Effector memory CD8-positive, alpha-beta T cell (primary cell): ENCODE measurements around the gene FIBCD1.
A peak's percentile ranks its signal among the peaks of the same experiment; 100 is the strongest.

Source experiments
- ATAC-seq: fragments of 150-1000 bp; cut with Tn5 transposase; replicated peaks from 2 replicates; pipeline ENCODE4 v1.10.0; 2021; ENCODE audit warnings: mild to moderate bottlenecking, moderate library complexity
- DNase-seq, 3 experiments: peaks; one replicate each; pipeline ENCODE4 v3.0.0; 2021
- H3K27ac Mint-ChIP-seq, 2 donors: one replicate each; pipeline ENCODE4 v1.8.0; 2022; ENCODE audit warnings: mild to moderate bottlenecking in 2 of 2, mixed read lengths in 2 of 2, moderate library complexity in 2 of 2
- H3K27me3 Mint-ChIP-seq, 2 donors: one replicate each; pipeline ENCODE4 v1.8.0; 2022; ENCODE audit warnings: mixed read lengths in 2 of 2
- H3K36me3 Mint-ChIP-seq: one replicate; pipeline ENCODE4 v1.8.0; 2022; ENCODE audit warnings: mild to moderate bottlenecking, moderate library complexity, mixed read lengths; ENCODE audit not compliant: insufficient read depth
- H3K4me1 Mint-ChIP-seq, 2 donors: one replicate each; pipeline ENCODE4 v1.8.0; 2022; ENCODE audit warnings: low read depth in 2 of 2, mixed read lengths in 2 of 2
- H3K4me3 Mint-ChIP-seq, 2 donors: one replicate each; pipeline ENCODE4 v1.8.0; 2022; ENCODE audit warnings: mild to moderate bottlenecking in 2 of 2, mixed read lengths in 2 of 2, moderate library complexity in 2 of 2
- H3K9me3 Mint-ChIP-seq, 2 donors: one replicate each; pipeline ENCODE4 v1.8.0; 2022; ENCODE audit warnings: mixed read lengths in 2 of 2

The FIBCD1 gene

GRCh38 chr9:130897105-130897751, 41.8 kb downstream of the FIBCD1 start:
- ATAC-seq, result no peak

DNA sequence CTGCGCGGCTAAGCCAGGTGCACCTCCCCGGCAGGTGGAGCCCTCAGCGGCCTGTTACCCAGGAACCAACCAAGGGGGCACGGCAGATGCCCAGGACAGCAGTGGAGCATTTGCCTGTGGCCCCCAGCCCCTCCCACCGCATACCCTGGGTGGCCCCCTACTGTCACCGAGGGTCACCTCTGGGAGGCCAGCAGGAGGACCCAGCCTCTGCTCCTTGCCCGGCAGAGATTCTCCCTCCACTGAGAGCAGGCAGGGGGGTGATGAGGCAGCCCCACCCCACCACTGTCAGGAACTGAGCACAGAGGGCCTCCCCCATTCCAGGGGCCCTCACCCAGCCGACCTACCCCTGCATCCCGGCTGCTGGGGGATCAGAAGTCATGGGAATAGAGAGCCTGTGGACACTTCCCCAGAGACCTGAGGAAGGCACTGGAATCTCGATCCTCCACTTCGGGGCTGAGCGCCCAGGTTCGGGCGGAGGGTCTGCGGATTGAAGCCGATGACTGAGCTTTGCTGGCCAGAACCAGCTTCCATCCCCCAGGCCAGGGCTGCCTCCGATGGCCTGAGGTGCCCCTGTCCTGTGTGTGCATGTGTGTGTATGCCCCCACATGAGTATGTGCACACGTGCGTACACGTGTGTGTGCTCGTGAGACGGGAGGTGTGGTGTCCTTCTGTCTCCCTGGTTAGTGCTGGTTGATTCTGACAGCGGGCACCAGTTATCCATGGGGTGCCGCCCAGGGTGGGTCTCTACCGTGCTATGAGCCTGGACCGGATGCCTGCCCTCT, 42.6 kb downstream of the FIBCD1 start, which contains the start of gene QRFP:
Gene QRFP (minus strand): TSS at position 580 of the 782 bp plus-strand sequence. CDS start 2,974 bp downstream, outside the sequence.
- Mint-ChIP-seq H3K36me3 (peaks cover 7% of the 10 kb centered on the region), H3K4me3 (no peak within 1 kb of the TSS), H3K4me1 (peaks cover 0 to 1% of the 10 kb centered on the region in 2 donors), H3K9me3 (no peaks in the 10 kb centered on the region), H3K27ac (no peak within 1 kb of the TSS), H3K27me3 (peaks cover 6 to 18% of the 10 kb centered on the region in 2 donors)
- DNase-seq (no peak), ATAC-seq (no peak)

More at GRCh38 chr9:130897105-130897751, 41.8 kb downstream of the FIBCD1 start:
- DNase-seq, result no peak
- Mint-ChIP-seq H3K36me3 (peaks cover 7% of the 10 kb centered on the region), H3K9me3 (no peaks in the 10 kb centered on the region), H3K4me1 (peaks cover 0 to 1% of the 10 kb centered on the region in 2 donors), H3K4me3 (no peak overlapping the region), H3K27me3 (peaks cover 6 to 18% of the 10 kb centered on the region in 2 donors), H3K27ac (no peak overlapping the region)

- Mint-ChIP-seq H3K27ac (no peak overlapping the region), H3K27me3 (peaks cover 4 to 13% of the 10 kb centered on the region in 2 donors), H3K9me3 (no peaks in the 10 kb centered on the region), H3K4me1 (peaks cover 0 to 1% of the 10 kb centered on the region in 2 donors), H3K36me3 (peaks cover 7% of the 10 kb centered on the region), H3K4me3 (no peak overlapping the region)
- no peak for ATAC-seq
- no peak for DNase-seq
These were observed 43.4 kb downstream of the FIBCD1 start for GRCh38 chr9:130895481-130896232.

GRCh38 chr9:130895038-130895437, 44.0 kb downstream of the FIBCD1 start:
- peaks cover 7% of the 10 kb centered on the region for H3K36me3 Mint-ChIP-seq
- ATAC-seq, result no peak
- H3K4me1 Mint-ChIP-seq, result peaks cover 0 to 1% of the 10 kb centered on the region in 2 donors
- no peaks in the 10 kb centered on the region for H3K9me3 Mint-ChIP-seq
- no peak for DNase-seq
- H3K4me3 Mint-ChIP-seq, result no peak overlapping the region
- H3K27ac Mint-ChIP-seq, result no peak overlapping the region
- peaks cover 0 to 7% of the 10 kb centered on the region in 2 donors for H3K27me3 Mint-ChIP-seq

GRCh38 chr9:130894546-130894945, 44.5 kb downstream of the FIBCD1 start:
- ATAC-seq, result no peak
- Mint-ChIP-seq H3K36me3 (peaks cover 10% of the 10 kb centered on the region), H3K27me3 (peaks cover 0 to 2% of the 10 kb centered on the region in 2 donors), H3K4me3 (no peak overlapping the region), H3K9me3 (no peaks in the 10 kb centered on the region), H3K27ac (no peak overlapping the region), H3K4me1 (peaks cover 0 to 1% of the 10 kb centered on the region in 2 donors)
- DNase-seq, result no peak

- H3K4me3 Mint-ChIP-seq, result no peak overlapping the region
- H3K27me3 Mint-ChIP-seq, result no peaks in the 10 kb centered on the region
- no peak for DNase-seq
- peaks cover 0 to 1% of the 10 kb centered on the region in 2 donors for H3K4me1 Mint-ChIP-seq
- H3K9me3 Mint-ChIP-seq, result no peaks in the 10 kb centered on the region
- peaks cover 10% of the 10 kb centered on the region for H3K36me3 Mint-ChIP-seq
- ATAC-seq, result peak; percentile 29
- H3K27ac Mint-ChIP-seq, result no peak overlapping the region
These were observed 45.5 kb downstream of the FIBCD1 start for GRCh38 chr9:130893341-130894101.

GRCh38 chr9:130892477-130893304, 46.4 kb downstream of the FIBCD1 start:
- no peaks in the 10 kb centered on the region for H3K9me3 Mint-ChIP-seq
- H3K4me1 Mint-ChIP-seq, result peaks cover 0 to 1% of the 10 kb centered on the region in 2 donors
- H3K27me3 Mint-ChIP-seq, result no peaks in the 10 kb centered on the region
- DNase-seq (no peak), ATAC-seq (no peak)
- H3K36me3 Mint-ChIP-seq, result peaks cover 17% of the 10 kb centered on the region
- H3K4me3 Mint-ChIP-seq, result no peak overlapping the region
- H3K27ac Mint-ChIP-seq, result no peak overlapping the region

GRCh38 chr9:130891688-130892476, 47.2 kb downstream of the FIBCD1 start:
- ATAC-seq (no peak), DNase-seq (no peak)
- Mint-ChIP-seq H3K4me1 (peaks cover 0 to 1% of the 10 kb centered on the region in 2 donors), H3K4me3 (no peak overlapping the region), H3K36me3 (peaks cover 23% of the 10 kb centered on the region), H3K9me3 (no peaks in the 10 kb centered on the region), H3K27me3 (no peaks in the 10 kb centered on the region), H3K27ac (no peak overlapping the region)

DNA sequence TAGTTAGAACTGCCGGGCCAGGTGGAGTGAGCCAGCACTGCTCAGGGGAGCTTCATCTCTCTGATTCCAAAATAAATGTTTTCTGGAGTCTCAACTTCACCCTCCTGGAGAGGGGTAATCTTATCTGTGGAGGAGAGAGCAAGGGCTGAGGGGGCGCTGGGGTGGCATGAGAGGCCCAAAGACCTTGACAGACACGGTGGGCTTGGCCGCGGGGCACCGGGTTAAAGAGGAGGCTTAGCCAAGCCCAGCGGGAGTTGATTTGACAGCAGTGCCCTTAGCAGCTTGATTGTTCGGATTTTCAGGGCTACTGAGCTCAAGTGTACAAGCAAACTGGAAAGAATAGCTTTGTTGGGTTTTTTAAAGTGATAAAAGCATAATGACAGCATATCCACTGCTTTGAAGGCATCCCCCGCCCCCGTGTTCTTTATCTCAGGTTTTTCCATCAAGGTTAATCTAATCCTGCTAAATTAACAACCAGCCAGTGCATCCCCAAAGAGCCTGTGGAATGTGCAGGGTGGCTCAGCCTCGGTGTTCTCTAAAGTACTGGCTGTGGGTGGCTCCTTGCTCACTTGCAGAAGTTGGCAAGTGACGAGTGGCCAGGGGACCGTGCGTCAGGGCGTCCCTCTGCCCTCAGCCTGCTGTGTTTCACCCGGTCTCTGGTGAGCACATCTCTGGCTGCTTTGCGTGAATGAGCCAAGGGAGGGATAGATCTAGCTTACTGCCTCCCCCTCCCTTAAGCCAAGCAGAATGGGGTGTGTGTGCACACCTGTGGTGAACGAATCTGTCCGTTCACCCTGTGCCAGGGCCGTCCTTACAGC, 48.0 kb downstream of the FIBCD1 start:
- H3K4me3 Mint-ChIP-seq, result no peak overlapping the region
- DNase-seq (no peak), ATAC-seq (no peak)
- no peaks in the 10 kb centered on the region for H3K27me3 Mint-ChIP-seq
- no peaks in the 10 kb centered on the region for H3K9me3 Mint-ChIP-seq
- H3K4me1 Mint-ChIP-seq, result peaks cover 0 to 1% of the 10 kb centered on the region in 2 donors
- H3K36me3 Mint-ChIP-seq, result peaks cover 25% of the 10 kb centered on the region
- no peak overlapping the region for H3K27ac Mint-ChIP-seq

- Mint-ChIP-seq H3K4me3 (no peak overlapping the region), H3K9me3 (no peaks in the 10 kb centered on the region), H3K27me3 (no peaks in the 10 kb centered on the region), H3K27ac (no peak overlapping the region), H3K4me1 (peaks cover 0 to 1% of the 10 kb centered on the region in 2 donors), H3K36me3 (peaks cover 31% of the 10 kb centered on the region)
- DNase-seq, result no peak
- no peak for ATAC-seq
These were observed 48.9 kb downstream of the FIBCD1 start for GRCh38 chr9:130890124-130890523.

DNA sequence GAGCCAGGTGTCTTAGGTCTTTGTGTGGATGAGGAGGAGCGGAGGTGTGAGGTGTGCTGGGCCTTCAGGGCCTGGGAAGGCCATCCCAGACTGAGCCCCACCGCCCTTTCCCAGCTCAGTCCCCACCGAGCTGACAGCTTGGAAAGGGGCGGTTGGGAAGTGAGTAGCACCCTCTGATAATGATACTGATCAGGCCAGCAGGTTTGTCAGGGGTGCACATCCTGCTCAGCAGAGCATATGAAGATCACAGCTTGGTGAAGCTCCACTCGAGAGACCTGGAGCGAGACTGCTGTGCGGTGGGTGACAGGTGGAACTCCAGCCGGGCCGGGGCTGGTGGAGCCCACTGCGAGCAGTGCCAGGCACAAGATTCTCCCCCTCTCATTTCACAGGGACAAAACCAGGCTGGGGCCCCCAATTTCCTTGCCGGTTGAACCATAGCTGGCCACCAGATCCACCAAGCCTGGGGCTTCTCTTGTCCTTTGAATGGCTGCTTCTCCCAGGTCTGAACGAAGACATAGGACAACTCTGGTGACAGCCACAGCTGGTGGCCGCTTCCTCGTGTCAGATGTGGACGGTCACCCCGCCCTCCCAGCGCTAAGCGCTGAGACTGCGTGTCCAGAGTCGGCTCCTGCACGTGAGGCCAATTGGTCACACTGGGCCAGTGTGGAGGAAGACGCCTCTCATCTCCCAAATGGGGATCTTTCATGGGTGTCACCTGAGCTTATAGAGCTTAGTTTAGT, 50.7 kb downstream of the FIBCD1 start:
- ATAC-seq, result no peak
- H3K4me1 Mint-ChIP-seq, result no peaks in the 10 kb centered on the region
- no peaks in the 10 kb centered on the region for H3K9me3 Mint-ChIP-seq
- peaks cover 35% of the 10 kb centered on the region for H3K36me3 Mint-ChIP-seq
- no peaks in the 10 kb centered on the region for H3K27me3 Mint-ChIP-seq
- no peak overlapping the region for H3K4me3 Mint-ChIP-seq
- DNase-seq, result no peak
- H3K27ac Mint-ChIP-seq, result no peak overlapping the region
